GM15510 (cell line): ENCODE measurements around the gene PIGZ.

Source experiments
- POLR2A ChIP-seq: IDR thresholded peaks from 3 replicates; pipeline ENCODE4 v1.6.1; 2011; ENCODE audit warnings: borderline replicate concordance; ENCODE audit not compliant: insufficient read length; ENCODE audit errors: extremely low read depth

PIGZ gene

GRCh38 chr3:196932600-196932999 lies 36.0 kb downstream of the PIGZ start:
- TF ChIP-seq POLR2A = no peak

- no peak for TF ChIP-seq POLR2A
Observed at GRCh38 chr3:196931828-196932587, 36.6 kb downstream of the PIGZ start.

- no peak for TF ChIP-seq POLR2A
Observed at GRCh38 chr3:196931157-196931556, 37.5 kb downstream of the PIGZ start.

GRCh38 chr3:196927571-196928453 lies 40.8 kb downstream of the PIGZ start:
- TF ChIP-seq POLR2A = no peak

GRCh38 chr3:196920733-196921132 lies 47.9 kb downstream of the PIGZ start:
- no peak for TF ChIP-seq POLR2A

- TF ChIP-seq POLR2A = no peak
Observed at GRCh38 chr3:196918968-196919367, 49.7 kb downstream of the PIGZ start.

- no peak for TF ChIP-seq POLR2A
Observed at GRCh38 chr3:196916995-196917394, 51.6 kb downstream of the PIGZ start.

- no peak for TF ChIP-seq POLR2A
Observed at GRCh38 chr3:196916221-196916620, 52.4 kb downstream of the PIGZ start.

- no peak for TF ChIP-seq POLR2A
Observed at GRCh38 chr3:196915375-196915774, 53.3 kb downstream of the PIGZ start.

- no peak for TF ChIP-seq POLR2A
Observed at GRCh38 chr3:196914866-196915265, 53.8 kb downstream of the PIGZ start.

- TF ChIP-seq POLR2A = no peak
Observed at GRCh38 chr3:196903740-196904139, 64.9 kb downstream of the PIGZ start.

- TF ChIP-seq POLR2A = no peak
Observed at GRCh38 chr3:196902296-196902695, 66.3 kb downstream of the PIGZ start.

- TF ChIP-seq POLR2A = no peak
Observed at GRCh38 chr3:196901768-196902167, 66.9 kb downstream of the PIGZ start.
